SH-SY5Y (cell line): ENCODE results near the gene FAM83F.

Source experiments
- GATA2 ChIP-seq: IDR thresholded peaks from 2 replicates; pipeline ENCODE4 v1.6.1; 2011; ENCODE audit warnings: mild to moderate bottlenecking, low read depth, low read length
- GATA3 ChIP-seq: IDR thresholded peaks from 2 replicates; pipeline ENCODE4 v1.6.1; 2011; ENCODE audit warnings: low read depth, mild to moderate bottlenecking, low read length, moderate library complexity

The FAM83F gene

DNA sequence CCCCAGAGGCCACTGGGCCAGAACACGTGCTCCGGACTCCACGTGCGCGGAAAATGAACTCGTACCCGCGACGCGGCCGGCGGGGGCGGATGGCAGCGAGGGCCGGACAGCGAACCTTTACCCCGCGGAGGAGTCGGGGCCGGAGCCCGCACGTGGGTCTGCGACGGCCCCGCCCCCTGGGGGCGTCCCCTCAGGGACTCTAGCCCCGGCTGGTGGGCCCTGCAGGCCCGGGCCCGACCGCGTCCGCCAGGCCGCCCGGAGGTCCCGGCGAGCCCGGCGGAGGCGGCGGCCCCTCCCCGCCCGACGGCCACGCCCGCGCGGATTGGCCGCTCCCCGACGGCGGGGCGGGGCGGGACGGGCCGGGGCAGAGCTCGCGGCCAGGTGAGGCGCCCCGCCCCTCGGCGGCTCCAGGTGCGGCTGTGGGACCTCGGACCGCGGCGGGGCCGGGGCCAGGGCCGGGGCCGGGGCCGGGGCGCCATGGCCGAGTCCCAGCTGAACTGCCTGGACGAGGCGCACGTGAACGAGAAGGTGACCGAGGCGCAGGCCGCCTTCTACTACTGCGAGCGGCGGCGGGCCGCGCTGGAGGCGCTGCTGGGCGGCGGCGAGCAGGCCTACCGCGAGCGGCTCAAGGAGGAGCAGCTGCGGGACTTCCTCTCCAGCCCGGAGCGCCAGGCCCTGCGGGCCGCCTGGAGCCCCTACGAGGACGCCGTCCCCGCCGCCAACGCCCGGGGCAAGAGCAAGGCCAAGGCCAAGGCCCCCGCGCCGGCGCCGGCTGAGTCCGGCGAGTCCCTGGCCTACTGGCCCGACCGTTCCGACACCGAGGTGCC is at the start of gene FAM83F:
Gene FAM83F (plus strand): TSS at position 389 of the 827 bp plus-strand sequence. CDS start 89 bp downstream, at position 478.
- TF ChIP-seq GATA3 (no peak), GATA2 (no peak)

GRCh38 chr22:39946126-39946502 is 48.6 kb upstream of the FAM83F start:
- no peak for TF ChIP-seq GATA2
- no peak for TF ChIP-seq GATA3

GRCh38 chr22:39946503-39947219 is 48.1 kb upstream of the FAM83F start:
- no peak; the same call in 1 of the 2 replicates for TF ChIP-seq GATA2
- no peak for TF ChIP-seq GATA3

DNA sequence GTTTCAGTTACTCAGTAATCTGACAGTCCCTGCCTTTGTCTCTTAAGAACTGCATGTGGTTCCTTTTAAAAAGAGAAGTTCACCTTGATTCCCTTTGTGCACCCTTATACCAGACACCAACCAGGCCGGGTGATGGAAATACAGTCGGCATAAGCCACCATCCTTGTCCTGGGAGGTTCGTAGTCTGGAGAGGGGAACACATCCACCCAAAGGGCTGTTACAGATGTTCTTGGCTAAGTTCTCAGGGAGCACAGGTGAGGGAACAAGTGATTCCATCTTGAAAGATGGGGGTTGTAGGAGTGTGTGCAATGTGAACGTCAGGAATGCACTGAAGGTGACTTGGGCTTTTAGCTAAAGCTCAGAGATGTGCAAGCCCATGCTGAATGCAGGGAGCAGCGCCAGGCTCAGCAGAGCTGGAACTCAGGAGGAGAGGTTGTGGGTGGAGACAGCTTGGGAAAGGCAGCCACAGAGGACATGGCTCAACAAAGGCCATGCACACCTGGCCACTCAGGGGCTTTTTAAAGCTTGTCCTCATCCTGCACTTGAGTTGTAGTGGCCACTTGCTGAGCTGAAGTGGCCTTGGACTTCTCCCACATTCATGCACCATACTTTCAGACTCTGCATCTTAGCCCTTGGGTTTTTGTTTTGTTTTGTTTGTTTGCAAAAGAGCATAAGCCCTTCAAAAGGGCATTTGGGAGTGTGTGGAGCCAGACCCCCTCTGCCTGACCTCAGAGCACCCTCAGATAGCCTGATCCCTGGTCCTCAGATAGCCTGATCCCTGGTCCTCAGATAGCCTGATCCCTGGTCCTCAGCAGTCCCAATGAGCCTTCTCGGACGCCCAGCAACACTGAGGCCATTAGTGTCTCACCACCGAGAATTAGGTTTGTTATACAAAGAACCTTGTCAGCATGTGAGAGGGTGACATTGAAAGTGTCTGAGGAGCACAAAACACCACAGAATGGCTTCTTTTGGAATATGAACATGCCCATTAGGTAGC is 47.2 kb upstream of the FAM83F start:
- TF ChIP-seq GATA3 = no peak
- TF ChIP-seq GATA2 = no peak

DNA sequence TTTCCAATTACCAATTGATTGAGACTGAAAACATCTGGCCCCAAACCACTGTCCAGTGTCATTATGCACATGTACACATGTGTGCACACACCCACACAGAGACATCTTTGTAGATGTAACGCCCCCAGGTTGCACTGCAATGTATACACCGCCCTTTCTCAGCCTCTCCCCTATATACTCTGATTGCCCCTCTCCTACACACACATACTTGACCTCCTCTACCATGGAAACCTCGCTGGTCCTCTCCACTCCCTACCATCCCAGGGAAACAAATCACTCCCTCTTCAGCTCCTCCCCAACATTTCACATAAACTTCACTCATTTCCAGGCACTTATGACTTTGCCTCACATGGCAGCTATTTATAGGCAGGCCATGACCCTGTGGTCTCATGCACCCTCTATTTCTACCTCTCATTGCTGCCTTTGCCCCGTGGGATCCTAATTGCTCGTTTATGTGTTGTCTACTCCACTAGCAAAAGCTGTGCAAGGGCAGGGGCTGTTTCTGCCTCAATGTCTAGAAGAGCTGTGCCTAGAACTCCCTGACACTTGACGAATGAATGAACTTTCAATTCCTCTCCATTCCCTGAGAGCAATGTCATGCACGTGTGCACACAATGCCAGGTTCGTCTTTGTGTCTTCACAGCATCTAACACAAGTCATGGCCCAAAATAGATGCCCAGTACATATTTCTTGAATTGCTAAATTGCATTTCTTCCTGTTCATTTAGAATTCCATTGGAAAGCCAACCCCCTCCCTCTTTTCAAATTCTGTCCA is 44.6 kb upstream of the FAM83F start:
- TF ChIP-seq GATA3 (no peak), GATA2 (no peak)

GRCh38 chr22:39952347-39952746 is 42.4 kb upstream of the FAM83F start:
- no peak for TF ChIP-seq GATA3
- TF ChIP-seq GATA2 = no peak

GRCh38 chr22:39953101-39953500 is 41.7 kb upstream of the FAM83F start:
- TF ChIP-seq GATA3 (no peak), GATA2 (no peak)

- TF ChIP-seq GATA2 (no peak), GATA3 (no peak)
These were observed 40.1 kb upstream of the FAM83F start for GRCh38 chr22:39954584-39955055.

GRCh38 chr22:39955675-39956074 is 39.1 kb upstream of the FAM83F start:
- no peak for TF ChIP-seq GATA2
- no peak for TF ChIP-seq GATA3

GRCh38 chr22:39956932-39957664 is 37.7 kb upstream of the FAM83F start:
- TF ChIP-seq GATA3 (no peak), GATA2 (no peak)

GRCh38 chr22:39958009-39958711 is 36.6 kb upstream of the FAM83F start:
- TF ChIP-seq GATA3 (no peak), GATA2 (no peak)
